ENCODE data around the gene MGAT4A. TPM values are rescaled to one million over a fixed set of nuclear protein-coding genes. Genes with fewer than 3 reads are reported as not detected.
"Not testable (repeated sequence)": the region's sequence is repeated elsewhere in the genome, so short reads cannot be mapped to it uniquely, and the experiment has no call there.

MGAT4A gene
- total RNA-seq, 1 experiment from 2014 or later: 15.5 TPM

DNA sequence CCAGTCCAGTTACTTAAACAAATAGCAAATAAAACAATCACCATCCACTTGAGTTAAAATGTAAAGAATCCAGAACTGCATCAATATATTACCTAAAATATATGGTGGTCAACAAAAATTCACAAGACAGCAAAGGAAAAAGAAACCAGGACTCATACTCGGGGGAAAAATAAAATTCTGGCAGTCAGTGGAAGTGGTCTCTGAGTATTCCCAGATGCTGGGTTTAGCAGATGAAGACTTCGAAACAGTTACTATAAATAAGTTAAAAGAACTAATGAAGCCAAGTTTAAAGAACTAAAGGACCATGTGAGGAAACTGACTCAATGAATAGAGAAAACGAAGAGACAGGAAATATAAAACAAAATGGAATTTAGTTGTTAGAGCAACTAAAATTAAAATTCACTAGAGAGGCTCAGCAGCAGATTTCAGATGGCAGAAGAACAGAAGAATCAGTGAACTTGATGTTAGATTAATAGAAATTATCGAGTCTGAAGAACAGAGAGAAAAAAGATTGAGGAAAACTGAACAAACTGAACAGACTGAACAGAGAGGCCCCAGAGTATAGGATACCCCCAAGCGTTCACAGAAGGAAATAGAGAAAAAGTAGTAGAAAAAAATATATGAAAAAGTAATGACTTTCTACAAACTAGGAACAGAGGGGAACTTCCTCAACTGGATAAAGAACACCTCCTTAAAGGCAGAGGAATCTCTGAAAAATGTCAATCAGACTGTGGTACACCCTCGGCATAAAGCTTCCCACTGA lies 27.9 kb downstream of the MGAT4A start:
- no peak for DNase-seq (ENCODE audit: low spot score)

DNA sequence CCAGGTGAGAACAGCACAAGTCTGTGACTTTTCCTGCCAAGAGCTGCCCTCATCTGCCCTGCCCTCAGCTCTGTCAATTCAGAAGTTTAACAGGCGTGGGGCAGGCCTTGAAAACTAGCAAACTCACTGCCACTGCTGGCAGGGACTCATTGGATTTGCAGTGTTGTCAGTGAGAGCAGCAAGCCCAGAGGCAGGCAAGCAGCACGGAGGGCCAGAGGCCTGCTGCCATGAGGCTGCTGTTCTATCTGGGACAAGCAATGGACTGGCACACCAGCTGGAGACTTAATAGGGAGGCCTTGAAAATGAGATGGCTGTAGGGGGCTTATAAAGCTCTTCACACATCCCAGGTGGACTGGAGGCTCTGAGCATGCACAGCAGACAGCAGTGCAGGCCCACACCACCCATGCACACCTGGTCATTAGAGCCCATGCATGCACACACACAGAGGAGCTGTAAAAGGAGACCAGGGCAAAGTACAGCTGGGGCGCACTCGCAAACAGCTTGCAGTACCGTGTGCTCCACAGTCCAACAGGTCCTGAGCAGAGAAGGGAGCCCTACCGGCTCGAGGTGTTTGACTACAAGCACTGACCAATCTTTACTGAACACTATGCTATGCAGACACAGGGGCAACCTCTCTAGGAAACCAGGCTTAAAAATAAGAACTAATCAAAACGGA lies 28.7 kb downstream of the MGAT4A start:
- no peak for DNase-seq (ENCODE audit: low spot score)

DNA sequence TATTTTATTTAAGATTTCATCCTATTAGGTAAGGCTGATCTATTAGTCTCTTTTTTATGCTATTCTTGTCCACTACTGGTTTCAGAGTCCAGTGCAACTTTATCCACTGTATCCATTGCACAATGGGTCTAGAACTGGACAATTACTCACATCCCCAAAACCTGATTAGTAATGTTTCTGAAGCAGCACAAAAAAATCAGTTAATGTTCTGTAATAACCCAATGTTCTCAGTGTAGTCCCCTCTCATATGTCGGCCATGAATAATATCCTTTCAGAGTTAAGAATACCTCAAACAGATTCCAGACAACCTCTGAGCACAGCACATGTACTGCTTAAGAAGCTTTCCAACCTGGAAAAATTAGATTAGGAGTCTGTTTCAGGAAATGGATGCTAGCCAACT lies 29.7 kb downstream of the MGAT4A start:
- DNase-seq (ENCODE audit: low spot score): no peak

DNA sequence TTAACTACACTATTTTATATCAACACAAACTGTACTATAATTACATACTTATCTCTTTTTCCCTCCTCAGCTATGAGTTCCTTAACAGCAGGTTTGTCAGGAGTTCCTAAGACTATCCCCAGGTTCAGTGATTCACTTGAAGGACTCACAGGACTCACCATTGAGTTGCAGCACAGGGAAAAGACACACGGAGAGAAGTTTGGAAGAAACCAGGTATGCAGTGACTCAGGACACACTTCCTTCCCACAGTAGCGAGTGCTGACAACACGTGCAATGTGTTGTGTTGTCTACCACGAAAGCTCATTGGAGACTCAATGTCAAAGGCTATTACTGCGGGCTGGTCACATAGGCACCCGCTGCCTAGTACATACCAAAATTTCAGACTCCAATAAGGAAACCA lies 32.0 kb downstream of the MGAT4A start:
- no peak for DNase-seq (ENCODE audit: low spot score)

DNA sequence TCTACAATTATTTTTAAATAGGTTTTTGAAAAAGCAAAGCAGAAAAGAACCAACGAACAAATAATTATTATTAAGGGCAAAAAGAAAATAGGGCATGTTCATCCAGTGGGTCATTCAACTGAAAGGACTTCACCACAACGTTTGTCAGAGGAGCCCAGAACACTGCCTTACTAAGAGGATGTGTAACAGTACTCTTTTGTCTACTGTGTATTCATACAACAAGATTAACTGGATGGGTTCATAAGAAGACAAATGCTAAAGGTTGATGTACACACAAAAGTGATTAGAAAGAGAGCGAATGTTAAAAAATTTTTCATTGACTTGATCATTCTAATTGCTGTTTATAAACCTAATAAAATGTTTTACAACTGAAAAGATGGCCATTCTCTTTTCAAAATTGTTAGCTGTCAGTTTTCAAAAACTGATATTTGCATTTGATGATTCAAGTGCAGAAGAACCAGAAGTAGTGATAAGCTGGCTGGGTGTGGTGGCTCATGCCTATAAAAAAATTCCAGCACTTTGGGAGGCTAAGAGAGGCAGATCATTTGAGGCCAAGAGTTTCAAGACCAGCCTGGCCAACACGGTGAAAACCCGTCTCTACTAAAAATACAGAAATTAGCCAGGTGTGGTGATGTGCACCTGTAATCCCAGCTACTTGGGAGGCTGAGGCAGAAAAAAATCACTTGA lies 33.1 kb downstream of the MGAT4A start:
- DNase-seq (ENCODE audit: low spot score): no peak

DNA sequence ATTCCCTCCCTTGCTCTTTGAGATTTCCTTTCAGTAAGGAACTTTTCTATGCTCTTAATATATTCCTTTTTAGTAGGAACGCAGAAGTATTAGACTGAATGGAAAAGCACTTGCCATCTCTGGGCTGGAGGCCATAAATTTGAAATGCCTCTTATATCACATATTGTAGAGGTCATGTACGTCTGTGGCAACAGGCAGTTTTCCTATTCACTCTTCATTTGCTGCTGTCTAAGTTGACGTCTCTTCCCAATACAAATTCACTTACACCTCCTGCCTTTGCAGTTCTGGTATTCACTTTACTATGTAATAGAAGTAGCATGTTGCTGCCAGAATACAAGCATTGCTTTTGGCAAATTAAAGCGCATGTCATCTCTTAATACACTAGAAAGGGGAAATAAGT lies 34.7 kb downstream of the MGAT4A start:
- no peak for DNase-seq (ENCODE audit: low spot score)

DNA sequence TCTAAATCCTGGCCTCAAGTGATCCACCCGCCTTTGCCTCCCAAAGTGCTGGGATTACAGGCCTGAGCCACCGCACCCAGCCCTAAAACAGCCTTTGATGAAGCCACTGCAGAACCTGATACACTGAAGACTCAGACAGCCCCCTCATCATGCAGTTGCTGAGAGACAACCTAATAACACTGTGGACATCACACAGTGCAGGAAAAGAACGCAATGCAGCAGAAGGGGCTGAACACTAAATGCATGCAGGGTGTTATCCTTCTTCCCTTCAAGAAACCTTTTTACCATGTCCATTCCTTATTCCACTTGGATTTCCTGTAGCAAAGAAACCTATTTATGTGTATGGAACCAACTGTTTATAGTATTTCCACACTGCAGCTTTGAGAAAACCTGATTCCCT lies 35.7 kb downstream of the MGAT4A start:
- DNase-seq (ENCODE audit: low spot score): no peak

DNA sequence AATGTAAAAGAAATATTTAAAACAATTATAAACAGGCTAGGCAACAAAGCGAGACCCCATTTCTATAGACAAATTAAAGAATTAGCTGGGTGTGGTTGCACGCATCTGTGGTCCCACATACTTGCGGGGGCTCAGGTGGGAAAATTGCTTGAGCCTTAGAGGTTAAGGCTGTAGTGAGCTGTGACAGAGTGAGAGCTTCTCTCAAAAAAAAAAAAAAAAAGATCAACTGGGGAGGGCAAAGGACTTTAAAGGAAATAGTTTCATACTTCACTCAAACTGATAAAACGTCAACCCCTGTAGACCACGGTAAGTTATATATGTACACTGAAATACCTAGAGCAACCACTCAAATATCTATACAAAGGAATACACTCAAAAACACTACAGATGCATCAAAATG lies 37.5 kb downstream of the MGAT4A start:
- no peak for DNase-seq (ENCODE audit: low spot score)

DNA sequence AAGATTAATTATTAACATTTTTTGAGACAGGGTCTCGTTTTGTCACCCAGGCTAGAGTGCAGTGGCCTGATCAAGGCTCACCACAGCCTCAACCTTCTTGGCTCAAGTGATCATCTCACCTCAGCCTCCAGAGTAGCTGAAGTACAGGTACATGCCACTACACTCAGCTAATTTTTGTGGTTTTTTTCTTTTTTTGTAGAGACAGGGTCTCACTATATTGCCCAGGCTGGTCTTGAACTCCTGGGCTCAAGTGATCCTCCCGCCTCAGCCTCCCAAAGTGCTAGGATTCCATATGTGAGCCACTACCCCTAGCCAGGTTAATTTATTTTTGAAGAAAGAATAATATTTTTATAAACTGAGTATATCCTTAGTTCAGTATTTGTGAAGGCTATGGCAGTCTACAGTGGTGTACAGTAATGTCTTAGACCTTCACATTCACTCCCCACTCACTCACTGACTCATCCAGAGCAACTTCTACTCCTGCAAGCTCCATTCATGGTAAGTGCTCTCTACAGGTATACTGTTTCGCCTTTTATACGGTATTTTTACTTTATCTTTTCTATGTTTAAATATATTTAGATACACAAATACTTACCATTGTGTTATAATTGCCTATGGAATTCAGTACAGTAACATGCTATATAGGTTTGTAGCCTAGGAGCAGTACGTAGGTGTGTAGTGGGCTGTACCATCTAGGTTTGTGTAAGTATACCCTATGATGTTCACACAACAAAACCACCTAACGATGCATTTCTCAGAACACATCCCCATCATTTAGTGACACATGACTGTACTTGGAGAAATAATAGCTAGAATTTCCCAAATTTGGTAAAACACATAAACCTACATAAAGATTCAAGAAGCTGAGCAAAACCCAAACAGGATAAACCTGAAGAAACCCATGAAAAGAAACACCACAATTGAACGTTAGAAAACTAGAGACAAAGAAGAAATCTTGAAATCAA lies 38.6 kb downstream of the MGAT4A start:
- no peak for DNase-seq (ENCODE audit: low spot score)

DNA sequence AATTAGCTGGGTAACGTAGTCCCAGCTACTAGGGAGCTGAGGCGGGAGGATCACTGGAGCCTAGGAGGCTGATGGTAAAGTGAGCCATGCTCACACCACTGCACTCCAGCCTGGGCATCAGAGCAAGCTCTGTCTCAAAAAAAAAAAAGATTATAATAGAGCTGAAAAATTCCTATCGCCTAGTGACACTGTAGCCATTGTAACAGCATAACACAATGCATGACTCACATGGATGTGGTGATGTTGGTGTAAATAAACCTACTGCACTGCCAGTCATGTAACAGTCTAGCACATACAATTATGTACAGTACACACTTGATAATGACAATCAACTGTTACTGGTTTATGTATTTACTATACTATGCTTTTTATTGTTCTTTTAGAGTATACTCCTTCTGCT lies 39.6 kb downstream of the MGAT4A start:
- peak; percentile 9 for DNase-seq (ENCODE audit: low spot score)

DNA sequence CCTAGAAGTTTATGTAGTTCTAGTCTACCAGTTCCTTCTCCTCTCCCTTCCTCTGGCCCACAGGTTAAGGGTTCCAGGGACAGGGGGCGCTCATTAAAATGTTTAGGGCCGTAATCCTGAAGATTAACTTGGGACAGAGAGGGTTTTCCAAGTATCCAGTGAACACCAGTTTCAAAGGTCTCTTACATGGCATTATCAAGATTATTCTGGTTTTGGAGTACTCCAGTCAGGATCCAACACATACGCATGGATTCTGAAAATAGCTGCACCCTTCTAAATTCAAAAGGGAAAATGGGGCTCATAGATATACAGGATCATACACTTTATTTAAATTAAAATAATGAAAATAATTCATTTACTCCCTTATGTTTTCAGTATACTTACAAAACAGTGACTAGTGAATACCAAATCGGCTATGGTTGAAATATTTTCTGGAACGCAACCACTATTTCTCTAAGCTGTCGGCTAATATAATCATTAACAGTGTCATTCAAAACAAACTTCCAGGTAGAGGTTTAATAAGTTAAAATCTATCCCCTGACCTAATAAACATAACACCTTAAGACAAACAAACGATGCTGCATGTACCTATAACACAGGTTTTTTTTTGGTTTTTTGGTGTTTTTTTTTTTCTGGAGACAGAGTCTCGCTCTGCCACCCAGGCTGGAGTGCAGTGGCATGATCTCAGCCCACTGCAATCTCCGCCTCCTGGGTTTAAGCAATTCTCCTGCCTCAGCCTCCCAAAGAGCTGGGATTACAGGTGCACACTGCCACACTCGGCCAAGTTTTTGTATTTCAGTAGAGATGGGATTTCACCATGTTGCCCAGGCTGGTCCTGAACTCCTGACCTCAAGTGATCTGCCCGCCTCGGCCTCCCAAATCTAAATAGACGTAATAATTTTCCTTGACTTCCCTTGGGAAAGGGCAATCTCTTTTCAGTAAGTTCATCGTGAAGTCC lies 44.7 kb downstream of the MGAT4A start:
- DNase-seq (ENCODE audit: low spot score): no peak

DNA sequence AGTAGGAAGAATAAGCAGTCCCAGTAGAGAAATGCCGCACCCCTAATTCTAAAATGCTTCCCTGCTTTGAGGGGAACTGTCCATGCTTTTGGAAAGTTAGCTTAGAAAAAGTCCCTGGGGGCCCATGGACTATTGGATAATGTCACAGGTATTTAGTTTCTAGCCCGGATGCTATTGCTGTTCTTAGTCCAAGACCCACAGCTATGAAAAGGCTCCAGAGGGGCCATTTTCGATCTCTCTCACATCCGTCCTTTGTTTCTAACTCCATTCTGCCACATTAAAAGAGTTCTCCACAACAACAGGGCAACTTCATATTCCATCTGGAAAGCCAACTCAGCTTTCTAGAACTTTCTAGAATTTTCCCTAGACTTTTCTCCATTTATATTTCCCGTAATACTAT lies 47.2 kb downstream of the MGAT4A start:
- no peak for DNase-seq (ENCODE audit: low spot score)

DNA sequence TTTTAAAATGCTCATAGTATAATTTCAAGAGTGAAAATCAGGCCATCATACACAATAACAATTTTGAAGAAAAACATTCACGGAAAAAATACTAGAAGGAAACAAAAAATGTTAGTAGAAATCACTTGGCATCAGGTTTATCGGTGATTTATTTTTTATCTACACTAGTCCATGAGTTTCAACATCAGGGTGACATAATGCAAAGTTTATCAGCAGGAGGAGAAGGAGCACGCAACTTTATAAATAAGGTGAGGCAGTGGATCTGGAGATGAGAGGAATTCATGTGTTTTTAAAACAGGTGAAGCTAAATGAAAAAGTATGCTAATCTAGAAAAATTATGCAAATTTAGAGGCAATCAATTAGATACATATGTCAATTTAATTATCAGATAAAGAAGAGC lies 54.2 kb downstream of the MGAT4A start:
- DNase-seq (ENCODE audit: low spot score): no peak

DNA sequence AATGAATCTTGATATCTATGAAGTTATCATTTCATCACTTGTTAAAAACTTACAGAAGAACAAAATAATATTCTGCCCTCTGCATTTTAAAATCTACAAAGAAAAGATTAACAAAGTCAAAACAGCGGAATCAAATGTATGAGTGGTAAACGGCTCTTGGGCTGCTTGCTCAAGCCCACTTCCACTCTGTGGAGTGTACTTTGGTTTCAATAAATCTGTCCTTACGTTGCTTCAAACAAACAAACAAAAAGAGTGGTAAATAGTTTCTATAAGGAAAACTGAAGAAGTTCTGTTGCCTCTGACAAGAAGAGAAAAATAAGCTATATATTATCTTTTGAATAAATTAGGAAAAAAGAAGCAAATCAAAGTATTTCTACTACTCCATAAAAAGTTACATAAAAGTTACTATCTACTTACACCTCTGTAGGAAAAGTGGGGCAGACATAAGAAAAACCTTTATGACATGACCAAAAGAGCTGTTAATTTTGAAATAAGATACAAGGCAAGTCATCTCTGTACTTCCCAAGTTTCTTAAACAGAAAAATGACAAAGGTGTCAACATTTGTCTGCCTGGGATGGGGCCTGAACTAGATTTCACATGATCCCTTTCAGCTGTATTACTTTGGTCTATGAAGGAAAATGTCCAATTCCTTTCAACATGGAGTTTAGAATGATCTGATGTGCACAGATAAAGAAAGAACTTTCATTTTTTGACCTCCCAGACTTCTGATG lies 56.5 kb downstream of the MGAT4A start:
- DNase-seq (ENCODE audit: low spot score): no peak

DNA sequence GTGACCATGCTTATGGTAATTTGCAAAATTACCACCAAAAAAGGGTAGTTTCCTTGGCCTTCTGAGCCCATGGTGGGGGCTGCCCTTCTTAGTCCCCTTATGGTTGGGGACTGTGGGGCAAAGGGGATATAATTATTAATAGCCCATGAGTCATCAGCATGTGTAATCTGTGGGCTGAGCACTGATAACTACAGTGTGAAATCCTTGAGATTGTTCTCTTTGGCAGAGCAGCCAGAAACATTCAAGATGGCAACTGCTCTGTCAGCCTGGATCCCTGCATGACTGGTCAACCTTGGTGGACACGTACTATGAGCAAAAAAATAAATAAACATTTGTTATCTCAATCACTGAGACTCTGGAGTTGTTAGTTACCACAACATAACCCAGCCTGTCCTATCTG lies 61.3 kb downstream of the MGAT4A start:
- DNase-seq (ENCODE audit: low spot score): peak; percentile 45

DNA sequence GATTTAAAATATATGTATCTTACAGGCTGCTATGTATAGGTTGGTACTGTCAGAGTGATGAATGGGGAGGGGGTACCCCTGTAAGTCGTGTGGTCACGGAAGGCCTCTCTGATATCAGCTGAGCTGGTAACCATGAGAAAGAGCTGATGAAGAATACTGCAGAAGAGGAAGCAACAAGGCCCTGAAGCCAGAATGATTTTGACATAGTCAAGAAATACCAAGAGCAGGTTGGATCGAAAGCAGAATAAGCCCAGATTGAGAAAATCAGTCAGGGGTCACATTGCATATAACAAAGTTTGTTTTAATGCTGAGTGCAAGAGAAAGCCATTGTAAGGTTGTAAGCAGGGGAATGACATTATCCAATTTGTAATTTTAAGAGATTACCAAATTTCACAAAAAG lies 65.3 kb downstream of the MGAT4A start:
- DNase-seq (ENCODE audit: low spot score): no peak

DNA sequence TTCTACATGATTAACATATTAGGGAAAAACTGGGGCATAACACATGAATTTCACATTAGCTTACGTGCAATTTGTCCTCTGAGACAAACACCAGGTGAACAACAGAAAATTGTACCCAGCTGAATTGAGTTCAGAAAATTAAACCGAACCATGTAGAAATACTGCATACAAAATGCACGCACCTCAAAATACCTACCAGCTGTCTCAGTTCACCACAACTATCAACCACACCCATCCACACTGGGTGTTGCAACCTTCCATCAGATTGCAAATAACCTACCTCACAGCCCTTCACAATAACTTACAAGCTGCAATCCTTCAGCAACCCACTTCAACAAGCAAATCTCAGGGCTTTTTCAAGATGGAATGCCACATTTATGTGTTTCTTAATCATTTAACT lies 66.6 kb downstream of the MGAT4A start:
- DNase-seq (ENCODE audit: low spot score): peak; percentile 39

DNA sequence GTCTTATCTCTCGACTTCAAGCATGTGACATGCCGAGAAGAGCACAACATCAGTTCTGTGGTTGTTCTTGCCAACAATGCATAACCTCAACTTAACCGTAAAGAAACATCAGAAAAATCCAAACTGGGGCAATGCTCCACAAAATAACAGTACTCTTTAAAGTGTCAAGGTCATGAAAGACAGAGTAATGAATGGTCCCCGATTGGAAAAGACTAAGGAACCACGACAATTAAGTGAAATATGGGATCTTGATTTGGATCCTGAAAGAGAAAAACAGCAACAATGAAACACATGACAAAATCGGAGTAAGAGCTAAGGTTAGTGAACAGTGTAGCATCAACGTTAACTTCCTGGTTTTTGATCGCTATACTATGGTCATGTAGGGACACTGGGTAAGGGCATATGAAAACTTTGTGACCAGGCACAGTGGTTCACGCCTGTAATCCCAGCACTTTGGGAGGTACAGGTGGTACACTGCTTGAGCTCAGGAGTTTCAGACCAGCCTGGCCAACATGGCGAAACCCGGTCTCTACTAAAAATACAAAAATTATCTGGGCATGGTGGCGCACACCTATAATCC lies 67.3 kb downstream of the MGAT4A start:
- no peak for DNase-seq (ENCODE audit: low spot score)

DNA sequence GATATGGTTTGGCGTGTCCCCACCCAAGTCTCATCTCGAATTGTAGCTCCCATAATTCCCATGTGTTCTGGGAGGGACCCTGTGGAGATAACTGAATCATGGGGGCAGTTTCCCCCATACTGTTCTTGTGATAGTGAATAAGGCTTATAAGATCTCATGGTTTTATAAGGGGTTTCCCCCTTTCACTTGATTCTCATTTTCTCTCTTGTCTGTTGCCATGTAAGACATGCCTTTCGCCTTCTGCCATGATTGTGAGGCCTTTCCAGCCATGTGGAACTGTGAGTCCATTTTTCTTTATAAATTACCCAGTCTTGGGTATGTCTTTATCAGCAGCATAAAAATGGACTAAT lies 71.5 kb downstream of the MGAT4A start:
- DNase-seq (ENCODE audit: low spot score): not testable (repeated sequence)
